Ascending aorta (tissue), 2 donors: ENCODE data around the gene TMEM207. TPM values are rescaled to one million over a fixed set of nuclear protein-coding genes. Genes with fewer than 3 reads are reported as not detected.

Source experiments
- DNase-seq, 2 donors: peaks; one replicate each; pipeline ENCODE4 v3.0.0-alpha.2; 2019; ENCODE audit warnings: low spot score in 2 of 2
- H3K27ac ChIP-seq, 2 donors: fragments of 200-600 bp; sonication (generic); one replicate each; pipeline ENCODE4 v1.5.1; 2016 to 2017; ENCODE audit warnings: mild to moderate bottlenecking in 1 of 2
- H3K27me3 ChIP-seq: fragments of 200-600 bp; sonication (generic); one replicate; pipeline ENCODE4 v1.5.1; 2017
- H3K36me3 ChIP-seq, 2 donors: fragments of 200-600 bp; sonication (generic); one replicate each; pipeline ENCODE4 v1.5.1; 2016
- H3K4me1 ChIP-seq, 2 donors: fragments of 200-600 bp; sonication (generic); one replicate each; pipeline ENCODE4 v1.5.1; 2016 to 2017; ENCODE audit warnings: mild to moderate bottlenecking in 1 of 2
- H3K4me3 ChIP-seq, 2 donors: fragments of 200-600 bp; sonication (generic); one replicate each; pipeline ENCODE4 v1.5.1; 2016 to 2017; ENCODE audit warnings: mild to moderate bottlenecking in 1 of 2
- H3K9me3 ChIP-seq, 2 donors: fragments of 200-600 bp; sonication (generic); one replicate each; pipeline ENCODE4 v1.5.1; 2016
- intact Hi-C: fragments of 100-400 bp; cut with DNase I; formaldehyde crosslinking; loops from one replicate; pipeline ENCODE4 v1.15.1; 2023
- total RNA-seq: library from RNA; depleted of rRNA; stranded (reverse); fragments of >200 nt; gene quantifications from one replicate; pipeline ENCODE4 v1.1.0, GENCODE V29; 2016
- TF ChIP-seq, protein P1 (sequence below), 3 experiments: fragments of 200-600 bp in 2 of 3; fragments of 450-650 bp in 1 of 3; sonication (generic) in 2 of 3; IDR thresholded peaks; one replicate each; pipeline ENCODE4 v1.5.1; 2016 to 2019; ENCODE audit warnings: antibody characterized with exemption in 3 of 3, mild to moderate bottlenecking in 1 of 3, moderate library complexity in 1 of 3

Gene TMEM207
- total RNA-seq, 1 donor from 2014 or later: not detected

DNA sequence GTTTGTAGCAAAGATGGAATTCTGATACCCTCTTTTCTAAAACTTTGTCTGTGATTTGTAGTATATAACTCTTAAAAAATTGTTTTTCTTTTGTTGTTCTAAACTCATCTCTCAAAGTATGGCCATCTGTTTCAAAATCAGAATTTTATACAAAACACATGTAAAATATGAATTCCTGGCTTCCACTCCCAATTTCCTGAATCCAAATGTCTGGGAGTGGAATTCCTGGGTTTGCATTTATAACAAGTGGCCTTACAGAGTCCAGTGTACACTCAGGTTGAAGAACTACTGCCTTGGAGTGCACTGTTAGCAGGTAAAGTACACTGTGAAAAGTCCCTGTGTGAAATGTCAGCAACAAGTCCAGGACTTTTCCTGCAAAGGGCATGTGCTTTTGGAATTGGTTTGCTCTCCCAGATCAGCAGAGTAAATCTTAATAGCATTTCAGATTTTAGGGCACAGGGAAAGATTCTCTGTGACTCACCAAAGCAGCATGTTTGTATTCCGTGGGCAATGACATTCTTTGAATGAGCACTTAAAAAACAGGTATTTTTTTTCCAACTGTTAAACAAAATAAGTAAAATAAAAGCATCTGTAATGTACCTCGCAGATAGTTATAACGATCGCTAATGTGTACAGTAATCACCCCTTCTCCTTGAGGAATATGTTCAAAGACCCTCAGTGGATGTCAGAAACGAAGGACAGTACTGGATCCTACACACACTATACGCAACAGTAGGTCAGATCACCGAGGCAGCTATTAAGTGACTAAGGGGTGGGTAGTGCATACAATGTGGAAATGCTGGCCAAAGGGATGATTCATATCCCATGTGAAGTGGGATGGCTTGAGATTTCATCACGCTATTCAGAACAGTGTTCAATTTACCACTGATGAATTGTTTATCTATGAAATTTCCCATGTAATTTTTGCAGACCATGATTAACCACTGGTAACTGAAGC, 63.7 kb downstream of the TMEM207 start:
- no peaks in the 10 kb centered on the region for H3K4me1 ChIP-seq
- DNase-seq: no peak

GRCh38 chr3:190384309-190384756, 65.4 kb downstream of the TMEM207 start:
- TF ChIP-seq, protein P1, sequence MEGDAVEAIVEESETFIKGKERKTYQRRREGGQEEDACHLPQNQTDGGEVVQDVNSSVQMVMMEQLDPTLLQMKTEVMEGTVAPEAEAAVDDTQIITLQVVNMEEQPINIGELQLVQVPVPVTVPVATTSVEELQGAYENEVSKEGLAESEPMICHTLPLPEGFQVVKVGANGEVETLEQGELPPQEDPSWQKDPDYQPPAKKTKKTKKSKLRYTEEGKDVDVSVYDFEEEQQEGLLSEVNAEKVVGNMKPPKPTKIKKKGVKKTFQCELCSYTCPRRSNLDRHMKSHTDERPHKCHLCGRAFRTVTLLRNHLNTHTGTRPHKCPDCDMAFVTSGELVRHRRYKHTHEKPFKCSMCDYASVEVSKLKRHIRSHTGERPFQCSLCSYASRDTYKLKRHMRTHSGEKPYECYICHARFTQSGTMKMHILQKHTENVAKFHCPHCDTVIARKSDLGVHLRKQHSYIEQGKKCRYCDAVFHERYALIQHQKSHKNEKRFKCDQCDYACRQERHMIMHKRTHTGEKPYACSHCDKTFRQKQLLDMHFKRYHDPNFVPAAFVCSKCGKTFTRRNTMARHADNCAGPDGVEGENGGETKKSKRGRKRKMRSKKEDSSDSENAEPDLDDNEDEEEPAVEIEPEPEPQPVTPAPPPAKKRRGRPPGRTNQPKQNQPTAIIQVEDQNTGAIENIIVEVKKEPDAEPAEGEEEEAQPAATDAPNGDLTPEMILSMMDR (IDR thresholded peaks at IDR 0.05): peak in 1 of 3 experiments; percentile 24
- no peaks in the 10 kb centered on the region for H3K27me3 ChIP-seq
- no peaks in the 10 kb centered on the region for H3K9me3 ChIP-seq
- intact Hi-C loops: no loop called here
- H3K4me3 ChIP-seq: no peak overlapping the region
- no peak overlapping the region for H3K27ac ChIP-seq
- no peaks in the 10 kb centered on the region for H3K4me1 ChIP-seq
- no peaks in the 10 kb centered on the region for H3K36me3 ChIP-seq
- no peak for DNase-seq

More for the DNA sequence above, 63.7 kb downstream of the TMEM207 start:
- TF ChIP-seq, protein P1 (IDR thresholded peaks at IDR 0.05): no peak
- no peaks in the 10 kb centered on the region for H3K36me3 ChIP-seq
- H3K27ac ChIP-seq: no peak overlapping the region
- H3K27me3 ChIP-seq: no peaks in the 10 kb centered on the region
- intact Hi-C loops: no loop called here
- no peak overlapping the region for H3K4me3 ChIP-seq
- no peaks in the 10 kb centered on the region for H3K9me3 ChIP-seq

- H3K4me3 ChIP-seq: no peak overlapping the region
- intact Hi-C loops: no loop called here
- H3K9me3 ChIP-seq: no peaks in the 10 kb centered on the region
- no peak overlapping the region for H3K27ac ChIP-seq
- H3K36me3 ChIP-seq: no peaks in the 10 kb centered on the region
- TF ChIP-seq, protein P1 (IDR thresholded peaks at IDR 0.05): no peak
- no peaks in the 10 kb centered on the region for H3K4me1 ChIP-seq
- no peak for DNase-seq
- no peaks in the 10 kb centered on the region for H3K27me3 ChIP-seq
These were observed 67.6 kb downstream of the TMEM207 start for GRCh38 chr3:190382082-190382481.

DNA sequence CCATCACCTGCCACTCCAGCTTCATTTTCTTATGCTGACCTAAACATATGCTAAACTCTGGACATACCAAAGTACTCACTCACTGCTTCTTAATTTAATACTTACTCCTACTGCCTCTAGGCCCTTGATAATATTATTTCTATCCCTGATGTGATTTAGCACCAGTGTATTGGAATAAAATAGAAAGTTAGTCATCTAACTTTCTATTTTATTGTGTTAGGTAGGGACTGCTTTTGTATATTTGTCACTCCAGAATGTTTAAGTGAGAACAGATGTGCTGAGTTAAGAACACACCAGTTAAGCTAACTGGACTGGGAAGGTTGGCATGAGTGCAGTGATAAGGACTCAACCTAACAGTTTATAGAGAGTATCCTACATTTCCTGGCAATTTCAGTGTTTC, 68.3 kb downstream of the TMEM207 start:
- Histone ChIP-seq H3K9me3 (no peaks in the 10 kb centered on the region), H3K36me3 (no peaks in the 10 kb centered on the region), H3K27ac (no peak overlapping the region), H3K27me3 (no peaks in the 10 kb centered on the region), H3K4me1 (no peaks in the 10 kb centered on the region), H3K4me3 (no peak overlapping the region)
- intact Hi-C loops: no loop called here
- no peak for DNase-seq
- TF ChIP-seq, protein P1 (IDR thresholded peaks at IDR 0.05): no peak

- Histone ChIP-seq H3K4me3 (no peak overlapping the region), H3K36me3 (no peaks in the 10 kb centered on the region), H3K4me1 (no peaks in the 10 kb centered on the region), H3K9me3 (no peaks in the 10 kb centered on the region), H3K27me3 (no peaks in the 10 kb centered on the region), H3K27ac (no peak overlapping the region)
- intact Hi-C loops: no loop called here
- DNase-seq: no peak
- TF ChIP-seq, protein P1 (IDR thresholded peaks at IDR 0.05): no peak
These were observed 69.5 kb downstream of the TMEM207 start for GRCh38 chr3:190380184-190380583.

Other genes with a start within 250 kb of the TMEM207 start
- gene CLDN1, start 127.5 kb downstream of the TMEM207 start, total RNA-seq: 0.53 TPM
- gene CLDN16, start 61.7 kb downstream of the TMEM207 start, total RNA-seq: not detected
- gene IL1RAP, start 64.2 kb upstream of the TMEM207 start, total RNA-seq: 12.8 TPM